SW480 (cell line): Measurements from ENCODE around the gene ADAMTS10.
A peak's percentile ranks its signal among the peaks of the same experiment; 100 is the strongest.
"Not testable (repeated sequence)": the region's sequence is repeated elsewhere in the genome, so short reads cannot be mapped to it uniquely, and the experiment has no call there.

Experiments used
- DNase-seq: peaks from one replicate; pipeline ENCODE4 v3.0.0-alpha.2; 2016; ENCODE audit warnings: low spot score

The ADAMTS10 gene

DNA sequence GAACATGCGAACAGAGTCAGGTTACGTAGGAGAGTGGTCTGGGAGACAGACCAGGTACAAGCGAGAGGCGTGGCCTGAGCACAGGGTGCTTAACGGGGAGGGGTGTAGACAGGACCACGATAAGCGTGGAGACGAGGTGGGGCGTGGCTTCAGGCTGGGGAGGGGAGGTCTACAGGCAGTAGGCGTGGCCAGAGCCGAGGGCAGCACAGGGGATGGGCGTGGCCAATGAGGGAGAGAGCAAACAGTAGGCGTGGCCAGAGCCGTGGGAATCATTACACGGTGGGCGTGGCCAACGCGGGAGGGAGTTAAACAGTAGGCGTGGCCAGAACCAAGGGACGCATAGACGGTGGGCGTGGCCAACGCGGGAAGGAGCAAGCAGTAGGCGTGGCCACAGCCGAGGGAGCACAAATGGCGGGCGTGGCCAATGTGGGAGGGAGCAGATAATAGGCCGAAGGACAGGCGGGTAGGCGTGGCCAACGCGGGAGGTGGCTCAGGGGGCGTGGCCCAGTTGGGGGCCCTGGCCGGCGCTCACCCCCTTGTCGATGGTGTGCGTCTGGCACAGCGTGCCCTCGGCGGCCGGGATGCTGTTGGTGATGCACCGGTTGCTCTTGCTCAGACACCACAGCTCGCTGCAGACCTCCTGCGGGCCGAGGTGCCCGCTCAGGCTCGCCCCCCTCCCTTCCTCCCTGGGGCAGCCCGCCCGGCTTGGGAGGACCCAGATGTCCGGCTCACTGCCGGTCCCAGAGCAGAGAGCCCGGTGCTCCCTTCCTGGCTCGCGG is 18.1 kb downstream of the ADAMTS10 start:
- DNase-seq, result no peak

GRCh38 chr19:8589177-8589714 is 21.3 kb downstream of the ADAMTS10 start:
- no peak for DNase-seq

DNA sequence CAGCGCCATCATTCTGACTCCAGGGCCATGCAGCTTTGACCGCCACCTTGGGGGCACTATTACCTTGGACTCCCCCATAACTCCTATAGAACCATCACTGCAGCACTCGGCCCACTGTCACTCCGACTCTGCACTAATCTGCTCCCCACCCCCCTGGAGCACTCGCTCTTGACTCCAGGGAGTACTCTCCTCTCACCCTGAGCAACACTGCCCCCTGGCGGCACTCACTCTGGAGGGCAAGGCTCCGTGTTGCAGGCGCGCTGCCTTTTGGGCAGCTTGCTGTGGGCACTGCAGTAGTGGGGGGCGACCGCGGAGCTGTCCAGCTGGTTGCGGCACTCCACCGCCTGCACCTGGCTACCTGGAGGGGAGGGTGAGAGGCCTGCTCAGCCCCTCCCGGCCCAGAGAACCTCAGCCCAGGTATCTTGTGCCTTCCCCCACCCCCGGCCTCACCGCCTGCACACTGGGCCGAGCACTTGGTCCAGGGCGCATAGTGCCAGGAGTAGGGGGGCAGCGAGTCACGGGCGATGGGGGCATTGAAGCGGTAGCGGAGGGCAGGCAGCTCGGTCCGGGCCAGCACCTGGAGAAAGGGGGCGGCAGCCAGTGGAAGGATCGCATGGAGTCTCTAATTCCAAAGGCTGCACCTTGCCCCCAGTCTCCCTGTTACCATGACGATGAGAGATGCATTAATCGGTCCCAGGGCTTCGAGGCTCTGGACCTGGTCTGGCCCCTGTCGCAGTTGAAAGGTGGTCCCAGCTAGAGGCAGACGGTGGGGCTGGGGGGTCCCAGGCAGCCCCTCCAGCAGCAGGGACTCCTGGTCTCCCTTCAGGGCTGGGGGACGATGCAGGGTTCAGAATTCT is 24.4 kb downstream of the ADAMTS10 start:
- peak; percentile 41 for DNase-seq

GRCh38 chr19:8584965-8585893 is 25.3 kb downstream of the ADAMTS10 start:
- DNase-seq, result no peak

DNA sequence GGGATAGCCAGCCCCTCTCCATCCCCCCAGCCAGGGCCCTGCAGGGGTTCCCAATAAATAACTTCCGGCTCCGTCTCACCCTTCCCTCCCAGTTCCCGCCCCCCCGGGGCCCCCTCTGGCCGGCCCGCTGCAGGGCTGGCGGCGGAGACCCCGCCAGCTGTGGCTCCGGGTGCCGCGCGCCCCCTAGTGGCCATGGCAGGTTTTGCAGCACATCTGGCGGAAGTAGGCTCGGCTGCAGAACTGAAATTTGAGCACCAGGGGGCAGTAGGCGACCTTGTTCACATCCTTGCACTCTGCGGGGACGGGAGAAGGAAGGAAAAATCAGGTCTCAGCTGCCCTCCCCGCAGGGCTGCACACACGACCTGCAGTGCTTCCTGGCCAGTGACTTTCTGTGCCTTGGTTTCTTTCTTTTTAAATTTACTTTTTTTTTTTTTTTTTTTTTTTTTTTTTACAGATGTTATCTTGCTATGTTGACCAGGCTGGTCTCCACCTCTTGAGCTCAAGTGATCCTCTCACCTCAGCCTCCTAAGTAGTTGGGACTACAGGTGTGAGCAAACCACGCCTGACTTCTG is 29.7 kb downstream of the ADAMTS10 start:
- DNase-seq, result peak; percentile 60

- DNase-seq, result peak; percentile 38
These were observed 31.8 kb downstream of the ADAMTS10 start for GRCh38 chr19:8578642-8579265.

GRCh38 chr19:8577741-8578140 is 32.8 kb downstream of the ADAMTS10 start:
- no peak for DNase-seq

GRCh38 chr19:8577247-8577646 is 33.3 kb downstream of the ADAMTS10 start, which contains the start of gene MYO1F:
TSS of gene MYO1F (minus strand) at chr19:8577442. CDS start at chr19:8577309, 133 bp downstream.
- no peak for DNase-seq

GRCh38 chr19:8576273-8576993 is 34.1 kb downstream of the ADAMTS10 start:
- no peak for DNase-seq

DNA sequence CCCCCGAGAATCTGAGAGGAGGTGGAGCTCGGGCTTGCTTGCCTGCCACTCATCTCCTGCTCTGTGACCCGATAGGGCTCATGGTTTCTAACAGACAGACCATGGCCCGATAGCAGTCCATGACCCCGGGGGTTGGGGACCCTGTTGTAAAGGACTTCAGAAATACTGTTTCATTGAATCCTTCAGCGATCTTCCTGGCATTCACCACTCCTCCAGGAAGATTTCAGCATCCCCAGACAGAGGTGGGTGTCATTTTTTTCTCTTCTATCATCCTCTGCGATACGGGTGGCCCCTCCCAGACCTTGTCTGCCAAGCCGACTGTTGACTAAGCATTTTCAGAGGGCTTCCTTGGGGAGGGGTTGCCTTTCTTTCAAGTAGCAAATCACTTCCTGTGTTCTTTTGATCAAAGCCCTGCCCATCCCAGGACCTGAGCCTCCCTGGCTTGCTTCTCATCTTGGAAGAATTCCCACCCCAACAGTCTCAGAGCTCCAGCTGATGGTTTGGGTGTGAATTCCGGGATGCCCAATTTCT is 35.0 kb downstream of the ADAMTS10 start:
- DNase-seq, result peak; percentile 64

DNA sequence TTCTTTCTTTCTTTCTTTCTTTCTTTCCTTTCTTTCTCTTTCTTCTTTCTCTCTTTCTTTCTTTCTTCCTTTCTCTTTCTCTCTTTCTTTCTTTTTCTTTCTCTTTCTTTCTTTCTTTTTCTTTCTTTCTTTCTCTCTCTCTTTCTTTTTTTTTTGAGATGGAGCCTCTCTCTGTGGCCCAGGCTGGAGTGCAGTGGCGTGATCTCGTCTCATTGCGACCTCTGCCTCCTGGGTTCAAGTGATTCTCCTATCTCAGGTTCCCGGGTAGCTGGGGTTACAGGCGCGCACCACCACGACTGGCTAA is 35.9 kb downstream of the ADAMTS10 start:
- not testable (repeated sequence) for DNase-seq

DNA sequence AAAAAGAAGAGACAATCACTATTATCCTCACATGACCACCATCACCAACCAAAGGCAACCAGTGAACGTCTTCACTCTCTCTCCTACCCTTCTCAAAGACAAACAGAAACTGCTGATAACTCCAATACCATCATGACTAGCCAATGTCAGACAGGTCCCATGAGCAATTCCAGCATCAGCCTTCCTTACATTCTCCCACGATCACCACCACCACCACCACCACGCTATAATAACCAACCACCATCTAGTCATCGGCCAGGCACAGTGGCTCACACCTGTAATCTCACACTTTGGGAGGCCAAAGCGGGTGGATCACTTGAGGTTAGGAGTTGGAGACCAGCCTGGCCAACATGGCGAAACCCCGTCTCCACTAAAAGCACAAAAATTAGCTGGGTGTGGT is 37.2 kb downstream of the ADAMTS10 start:
- no peak for DNase-seq

GRCh38 chr19:8571006-8571411 is 39.5 kb downstream of the ADAMTS10 start:
- no peak for DNase-seq

DNA sequence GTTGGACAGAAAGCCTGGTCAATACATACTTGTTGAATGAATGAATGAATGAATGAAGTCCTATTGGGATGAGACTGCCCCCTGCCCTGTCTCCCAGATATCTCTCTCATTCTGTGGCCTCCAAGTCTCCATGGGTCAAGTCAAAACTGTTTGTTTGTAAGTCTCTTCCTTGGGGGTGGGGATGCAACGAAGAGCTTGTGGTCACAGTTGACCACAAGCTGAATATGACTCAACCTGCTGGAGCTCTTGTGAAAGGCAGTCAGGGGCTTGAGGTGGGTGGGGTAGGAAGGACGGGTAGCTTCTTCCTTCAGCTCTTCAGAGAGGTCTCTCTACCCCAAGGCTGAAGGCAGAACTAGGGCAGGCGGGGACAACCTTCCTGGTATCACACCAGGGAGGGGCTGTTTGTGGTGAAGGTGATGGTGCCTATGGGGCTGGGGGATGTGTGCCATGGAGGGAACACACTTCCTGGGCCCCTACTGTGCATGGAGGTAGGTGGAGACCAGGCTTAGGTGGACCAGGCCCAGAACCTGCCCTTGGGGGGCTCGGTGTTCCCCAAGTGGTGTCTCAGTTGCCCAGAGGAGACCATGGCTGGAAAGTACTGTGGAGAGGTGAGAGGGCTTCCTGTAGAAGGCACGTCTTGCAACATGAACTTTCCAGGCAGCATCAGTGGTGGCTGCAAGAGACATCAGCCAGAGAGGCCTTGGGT is 41.3 kb downstream of the ADAMTS10 start:
- DNase-seq, result peak; percentile 89

GRCh38 chr19:8567522-8568172 is 42.9 kb downstream of the ADAMTS10 start:
- DNase-seq, result no peak

DNA sequence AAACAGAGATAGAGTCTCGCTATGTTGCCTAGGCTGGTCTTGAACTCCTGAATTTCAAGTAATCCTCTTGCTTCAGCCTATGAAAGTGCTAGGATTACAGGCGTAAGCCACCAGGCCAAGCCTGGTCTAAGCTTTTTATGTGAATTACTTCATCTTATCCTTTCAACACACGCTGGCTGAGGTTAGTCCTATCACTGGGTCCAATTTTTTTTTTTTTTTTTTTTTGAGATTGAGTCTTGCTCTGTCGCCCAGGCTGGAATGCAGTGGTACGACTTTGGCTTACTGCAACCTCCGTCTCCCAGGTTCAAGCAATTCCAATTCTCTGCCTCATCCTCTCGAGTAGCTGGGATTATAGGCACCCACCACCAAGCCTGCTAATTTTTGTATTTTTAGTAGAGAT is 43.7 kb downstream of the ADAMTS10 start:
- DNase-seq, result no peak

- DNase-seq, result not testable (repeated sequence)
These were observed 45.6 kb downstream of the ADAMTS10 start for GRCh38 chr19:8564866-8565265.

GRCh38 chr19:8561075-8561764 is 49.3 kb downstream of the ADAMTS10 start:
- no peak for DNase-seq
